Measurements from ENCODE around the gene ELF4.
"Not testable (repeated sequence)": the region's sequence is repeated elsewhere in the genome, so short reads cannot be mapped to it uniquely, and the experiment has no call there.

The ELF4 gene

DNA sequence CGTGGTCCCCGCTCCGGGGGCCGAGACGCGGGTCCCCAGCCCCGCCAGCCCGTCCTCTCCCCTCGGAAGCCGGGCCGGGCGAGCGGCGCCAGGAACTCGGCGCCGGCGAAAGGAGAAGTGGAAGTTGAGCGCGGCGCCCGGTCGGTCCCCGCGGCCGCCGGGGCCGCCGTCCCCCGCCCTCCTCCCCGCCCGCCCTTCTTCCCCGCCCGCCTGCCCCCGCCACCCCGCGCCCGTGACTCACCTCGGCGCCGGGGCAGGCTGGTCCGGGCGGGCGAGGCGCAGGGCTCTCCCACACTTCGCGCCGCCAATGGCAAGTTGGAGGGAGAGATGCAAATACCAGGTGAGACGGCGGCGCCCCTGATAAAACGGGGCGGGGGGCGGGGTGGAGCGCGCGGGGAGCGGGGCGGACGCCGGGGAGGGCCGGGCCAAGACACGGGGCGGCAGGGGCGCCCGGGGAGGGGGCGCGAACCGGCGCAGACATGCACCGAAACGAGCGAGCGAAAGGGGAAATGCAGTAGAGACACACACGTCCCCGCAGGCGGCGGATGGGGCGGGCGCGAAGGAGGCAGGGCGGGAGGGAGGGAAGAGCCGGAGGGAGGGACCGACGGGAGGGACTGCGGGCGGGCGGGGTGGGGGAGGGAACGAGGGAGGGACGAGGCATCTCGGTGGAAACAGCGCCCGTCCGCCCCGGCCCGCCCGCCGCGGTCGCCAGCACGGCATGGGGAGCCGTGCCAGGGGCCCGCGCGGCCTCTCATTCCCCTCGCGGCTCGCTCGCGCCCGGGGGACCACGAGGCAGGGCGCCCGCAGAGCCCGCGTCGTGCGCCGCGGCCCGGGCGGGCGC is at the start of gene ELF4:
ELF4 (minus strand) TSS at position 119 of the 841 bp plus-strand sequence. CDS start 29,167 bp downstream, outside the sequence.
- DNase-seq (ENCODE audit: low read depth in 2 of 2): no peak

DNA sequence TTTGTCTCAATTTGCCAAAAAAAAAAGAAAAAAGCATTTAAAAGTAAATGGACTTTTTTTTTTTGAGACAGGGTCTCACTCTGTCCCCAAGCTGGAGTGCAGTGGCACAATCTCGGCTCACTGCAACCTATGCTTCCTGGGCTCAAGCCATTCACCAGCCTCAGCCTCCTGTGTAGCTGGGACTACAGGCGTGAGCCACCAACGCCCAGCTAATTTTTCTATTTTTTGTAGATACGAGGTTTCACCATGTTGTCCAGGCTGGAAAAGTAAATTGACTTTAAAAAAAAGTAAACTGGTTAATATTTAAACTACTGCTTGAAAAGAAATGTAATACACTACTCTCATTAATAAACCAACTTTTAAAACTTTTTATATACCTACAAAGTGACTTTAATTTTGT is 49.5 kb upstream of the ELF4 start:
- no peak for DNase-seq (ENCODE audit: low read depth in 2 of 2)

DNA sequence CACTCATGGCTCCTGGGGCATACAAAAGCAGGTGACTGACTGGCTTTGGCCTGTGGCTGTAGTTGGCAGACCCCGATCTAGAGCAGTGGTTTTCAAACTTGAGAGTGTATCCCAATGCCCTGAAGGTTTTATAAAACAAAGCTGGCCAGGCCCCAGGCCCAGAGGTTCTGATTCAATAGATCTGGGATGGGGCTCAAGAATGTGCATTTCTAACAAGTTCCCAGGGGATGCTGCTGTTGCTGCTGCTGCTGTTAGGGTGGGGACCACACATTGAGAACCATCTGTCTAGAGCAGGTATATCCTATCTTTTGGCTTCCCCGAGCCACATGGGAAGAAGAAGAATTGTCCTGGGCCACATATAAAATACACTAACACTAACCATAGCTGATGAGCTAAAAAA is 48.0 kb upstream of the ELF4 start:
- DNase-seq (ENCODE audit: low read depth in 2 of 2): no peak

DNA sequence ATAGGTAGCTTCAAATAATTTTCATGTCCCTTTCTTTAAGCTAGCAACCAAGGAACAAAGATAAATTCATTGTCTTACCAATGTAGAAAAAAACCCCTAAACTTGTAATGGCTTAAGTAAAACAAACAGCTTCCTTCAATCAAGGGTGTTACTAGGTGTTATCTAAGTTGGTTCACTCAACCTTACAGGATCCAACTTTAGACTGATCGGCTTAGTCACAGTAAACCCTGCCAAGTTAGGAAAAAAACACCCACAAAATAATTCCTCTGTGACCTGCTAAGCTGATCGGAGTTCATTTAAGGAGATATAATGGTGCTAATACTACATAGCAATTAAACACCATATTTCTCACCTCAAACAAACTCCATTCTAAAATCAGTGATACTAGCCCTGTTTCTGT is 45.3 kb upstream of the ELF4 start:
- DNase-seq (ENCODE audit: low read depth in 2 of 2): no peak

DNA sequence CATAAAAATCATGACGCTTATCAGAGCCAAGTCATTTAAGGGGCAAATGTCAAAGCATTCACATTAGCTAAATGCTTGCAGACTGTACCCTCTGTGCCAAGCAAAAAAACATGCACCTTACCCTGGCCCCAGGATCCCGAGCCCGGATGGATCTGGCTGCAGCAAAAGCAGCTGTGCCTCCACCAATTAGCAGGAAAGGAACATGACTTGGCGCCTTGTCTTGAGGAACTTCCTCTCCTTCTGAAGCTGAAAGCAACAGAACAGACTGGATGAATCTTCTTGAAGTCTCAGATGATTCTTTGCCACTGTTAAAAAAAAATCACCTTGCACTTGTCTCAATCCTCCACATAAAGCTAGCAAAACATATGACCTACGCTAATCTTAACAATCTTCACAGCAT is 37.3 kb upstream of the ELF4 start:
- DNase-seq (ENCODE audit: low read depth in 2 of 2): no peak

DNA sequence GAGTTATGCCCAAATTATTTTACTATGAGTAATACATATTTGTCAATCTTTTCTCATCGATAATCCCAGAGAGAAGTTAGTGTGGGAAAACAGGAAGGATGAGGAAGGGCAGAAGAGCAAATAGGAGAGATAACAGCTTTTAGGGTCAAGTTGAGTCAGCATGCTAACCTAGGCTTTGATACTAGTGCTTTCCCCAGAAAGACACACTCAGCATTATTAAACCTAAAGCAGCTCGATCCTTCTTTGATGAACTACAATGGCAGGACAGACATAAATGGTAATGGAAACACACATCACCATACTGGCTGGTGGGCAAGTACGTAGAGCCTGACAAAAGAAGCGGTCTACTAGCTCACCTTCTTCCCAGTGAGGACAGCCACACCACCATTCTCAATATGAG is 34.8 kb upstream of the ELF4 start:
- no peak for DNase-seq (ENCODE audit: low read depth in 2 of 2)

DNA sequence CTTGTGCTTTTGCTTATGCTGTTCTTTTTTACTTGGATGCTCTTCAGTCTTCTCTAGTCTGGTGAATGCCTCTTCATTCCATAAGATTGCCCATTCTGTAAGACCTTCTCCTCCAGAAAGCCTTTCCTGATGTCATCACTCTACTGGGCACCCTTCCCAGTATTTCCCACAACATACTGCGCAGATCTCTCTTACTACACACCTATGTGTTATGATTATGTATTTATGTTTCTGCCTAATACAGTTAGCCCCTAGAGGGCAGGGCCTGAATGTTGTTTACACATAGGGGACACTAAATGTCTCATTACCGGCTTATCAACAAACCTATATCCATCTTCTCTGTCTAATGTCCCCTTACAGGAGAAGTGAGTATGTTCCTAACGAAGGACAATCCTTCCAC is 34.2 kb upstream of the ELF4 start:
- DNase-seq (ENCODE audit: low read depth in 2 of 2): no peak

DNA sequence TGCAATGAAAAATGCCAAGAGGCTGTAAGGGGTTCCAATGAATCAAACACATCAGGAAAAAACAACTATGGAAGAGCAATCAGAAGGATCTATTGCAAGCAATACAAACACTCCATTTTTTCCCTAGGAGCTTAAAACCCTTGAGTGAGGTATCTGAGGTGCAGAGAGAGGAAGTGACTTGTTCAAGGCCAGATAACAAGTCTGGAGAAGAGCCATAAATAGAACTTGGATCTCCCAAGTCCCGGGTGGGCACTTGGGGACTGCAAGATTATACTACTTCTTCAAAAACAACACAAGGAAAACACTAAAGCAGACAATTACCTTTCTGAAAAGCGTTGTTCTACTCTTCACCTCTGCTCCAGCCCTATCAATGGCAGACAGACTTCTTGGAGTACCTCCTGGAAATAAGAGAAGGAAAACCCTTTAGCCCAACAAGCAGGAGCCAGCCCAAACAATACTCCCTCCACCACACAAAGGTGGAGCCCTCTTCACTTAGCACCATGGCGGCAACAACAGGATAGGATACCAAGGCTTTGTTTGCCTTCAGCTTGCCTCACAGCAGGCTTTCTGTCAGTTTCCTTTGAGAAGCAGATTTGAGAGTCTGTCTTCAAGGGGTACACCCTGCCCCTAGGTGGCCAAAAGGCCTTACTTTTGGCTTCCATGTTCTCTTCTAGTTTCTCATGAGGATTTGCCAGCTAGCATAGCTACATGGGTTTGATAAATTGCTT is 29.3 kb upstream of the ELF4 start:
- DNase-seq (ENCODE audit: low read depth in 2 of 2): no peak

DNA sequence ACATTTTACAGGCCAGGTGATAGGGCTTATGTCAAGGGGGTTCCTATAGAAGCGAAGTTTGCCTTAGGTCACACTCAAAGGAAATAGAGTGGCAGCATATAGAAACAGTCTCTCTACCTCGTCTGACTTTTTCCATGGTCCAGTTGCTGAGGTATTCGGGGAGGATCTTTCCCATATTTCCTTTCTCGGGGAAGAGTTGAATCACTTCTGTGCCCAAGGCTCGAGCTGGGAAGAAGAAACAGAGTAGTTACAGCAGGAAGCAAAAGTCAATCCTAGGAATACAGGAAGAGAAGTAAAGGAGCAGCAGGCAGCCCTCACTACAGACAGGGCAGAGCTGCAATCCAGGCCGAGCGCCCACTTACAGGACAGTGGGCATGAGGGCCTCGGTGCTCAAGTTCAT is 26.7 kb upstream of the ELF4 start:
- no peak for DNase-seq (ENCODE audit: low read depth in 2 of 2)

DNA sequence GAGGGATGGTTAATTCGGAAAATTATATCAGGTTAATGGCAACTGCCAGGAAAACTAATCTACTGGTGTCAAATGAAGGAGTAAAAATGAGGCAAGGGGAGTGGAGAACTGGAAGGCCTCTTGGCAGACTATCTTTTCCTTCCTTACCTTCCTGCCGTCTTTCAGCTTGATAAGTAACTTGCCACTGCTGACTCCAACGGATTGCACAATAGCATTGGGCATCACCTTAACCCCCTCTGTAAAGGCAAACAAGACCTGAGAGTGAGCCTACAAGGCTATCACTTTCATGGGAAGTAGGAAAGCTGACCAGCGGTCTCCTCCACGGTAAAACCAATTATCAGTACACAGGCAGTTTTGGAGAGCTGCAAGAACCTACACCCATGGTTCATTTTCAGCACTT is 26.2 kb upstream of the ELF4 start:
- DNase-seq (ENCODE audit: low read depth in 2 of 2): no peak

DNA sequence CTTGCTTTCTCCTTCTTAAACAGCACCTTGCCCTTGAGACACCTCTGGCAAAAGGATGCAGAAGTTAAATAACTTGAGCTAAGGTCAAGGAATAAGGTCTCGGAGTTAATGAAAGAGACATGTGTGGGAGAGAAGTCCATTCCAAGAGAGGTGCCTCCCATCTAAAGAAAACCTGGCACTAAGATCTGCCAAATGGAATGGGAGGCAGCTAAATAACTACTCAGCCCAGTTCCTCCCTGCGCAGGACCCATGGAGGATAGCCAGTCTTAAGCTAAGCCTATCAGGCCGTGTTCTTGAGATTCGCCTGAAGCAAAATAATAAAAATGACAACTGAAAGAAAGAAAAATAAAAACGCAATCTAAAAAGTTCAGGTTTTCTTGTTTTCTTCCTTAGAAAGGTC is 20.7 kb upstream of the ELF4 start:
- no peak for DNase-seq (ENCODE audit: low read depth in 2 of 2)

DNA sequence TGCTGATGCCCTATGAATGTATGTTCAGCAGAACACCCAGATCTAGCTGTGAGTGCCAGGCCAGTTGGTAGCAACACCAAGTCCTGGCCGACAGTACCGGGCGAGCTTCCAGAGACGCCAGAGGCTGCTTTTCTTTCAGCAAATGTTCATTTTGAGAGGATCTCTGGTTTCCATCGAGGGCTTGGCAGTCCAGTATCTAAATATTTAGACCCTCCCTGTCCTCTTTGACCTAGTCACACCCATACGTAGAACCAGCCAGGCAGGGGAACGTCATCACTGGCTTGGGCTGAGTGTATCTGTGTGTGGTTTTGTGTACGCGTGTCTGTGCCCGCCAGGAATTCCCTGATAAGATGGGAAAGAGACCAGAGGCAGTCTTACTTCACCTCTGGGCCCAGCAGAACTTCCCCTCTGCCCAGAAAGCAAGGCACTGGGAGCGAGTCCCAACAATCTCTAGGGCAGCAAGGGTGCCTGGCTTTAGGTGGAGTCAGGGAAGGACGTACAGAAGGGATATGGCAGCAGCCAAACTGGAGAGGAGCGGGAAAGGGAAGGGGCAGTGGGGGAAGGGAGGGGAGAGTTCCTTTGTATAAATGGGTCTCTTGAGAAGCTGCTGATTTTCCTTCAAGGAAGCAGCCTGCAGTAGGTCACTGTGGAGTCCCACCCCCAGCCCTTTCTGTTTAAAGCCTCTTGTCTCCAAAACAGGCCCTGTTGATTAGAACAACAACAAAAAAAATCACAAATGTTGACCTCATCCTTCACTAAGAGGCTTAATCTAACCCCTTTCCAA is 15.0 kb upstream of the ELF4 start:
- no peak for DNase-seq (ENCODE audit: low read depth in 2 of 2)

DNA sequence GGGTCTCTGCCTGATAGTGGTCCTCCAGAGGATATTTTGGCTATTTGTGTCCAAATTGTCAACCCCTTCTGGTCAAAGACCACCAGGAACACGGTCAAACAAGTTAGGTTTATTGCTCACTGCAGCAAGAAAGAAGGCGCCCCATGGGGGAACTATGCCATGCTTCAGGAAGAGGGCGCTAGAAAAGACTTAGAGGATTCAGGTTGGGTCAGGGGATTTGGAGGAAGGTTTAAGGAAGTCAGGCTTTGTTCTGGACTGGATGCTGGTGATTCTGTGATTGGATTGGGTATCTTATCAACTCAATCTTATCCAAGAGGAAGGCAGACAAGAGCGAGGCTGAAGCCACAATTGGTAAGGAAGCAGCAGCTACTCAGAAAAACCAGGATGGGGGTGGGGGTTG is 14.3 kb upstream of the ELF4 start:
- no peak for DNase-seq (ENCODE audit: low read depth in 2 of 2)

DNA sequence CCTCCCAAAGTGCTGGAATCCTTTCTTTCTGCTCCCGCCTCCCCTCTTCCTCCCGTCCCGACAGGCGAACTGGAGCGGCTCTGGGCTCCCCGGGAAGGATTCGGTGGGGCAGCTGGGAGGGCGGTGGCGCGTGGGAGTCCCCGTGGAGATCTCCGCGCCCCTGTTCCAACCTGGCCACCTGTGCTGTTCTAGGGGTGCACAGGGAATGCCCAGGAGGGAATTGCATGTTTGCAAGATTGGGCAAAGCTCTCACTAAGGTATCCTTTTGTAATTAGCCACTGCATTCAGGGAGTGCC is 11.2 kb upstream of the ELF4 start:
- no peak for DNase-seq (ENCODE audit: low read depth in 2 of 2)

DNA sequence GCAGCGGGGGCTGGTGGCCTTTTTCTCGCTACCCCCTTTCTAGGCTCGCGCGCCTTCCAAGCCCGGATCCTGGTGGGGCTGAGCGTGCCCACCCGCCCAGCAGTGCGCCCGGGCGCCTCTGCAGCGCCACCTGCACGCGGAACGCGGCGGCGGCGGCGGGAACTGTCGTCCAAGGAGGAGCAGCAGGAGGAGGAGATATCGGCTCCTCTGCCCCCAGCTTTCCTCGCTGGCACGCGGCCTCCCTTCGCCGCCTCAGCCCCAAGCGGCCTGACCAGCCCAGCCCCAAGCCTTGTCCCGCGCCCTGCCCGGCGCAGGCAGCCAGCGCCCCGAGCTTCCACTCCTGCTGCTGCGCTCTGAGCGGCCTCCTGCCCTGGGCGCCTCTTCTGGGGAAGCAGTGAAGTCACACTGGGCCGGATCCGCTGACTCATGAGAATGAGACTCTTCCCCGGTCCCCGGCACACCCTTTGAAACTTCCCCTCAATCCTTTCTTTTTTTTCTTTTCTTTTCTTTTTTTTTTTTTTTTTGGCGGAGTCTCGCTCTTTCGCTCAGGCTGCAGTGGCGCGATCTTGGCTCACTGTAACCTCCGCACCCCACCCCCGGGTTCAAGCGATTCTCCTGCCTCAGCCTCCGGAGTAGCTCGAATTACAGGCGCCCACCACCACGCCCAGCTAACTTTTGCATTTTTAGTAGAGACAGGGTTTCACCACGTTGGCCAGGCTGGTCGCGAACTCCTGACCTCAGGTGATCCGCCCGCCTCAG is 10.6 kb upstream of the ELF4 start:
- peak; percentile 36 to 50 for DNase-seq (ENCODE audit: low read depth in 2 of 2)

DNA sequence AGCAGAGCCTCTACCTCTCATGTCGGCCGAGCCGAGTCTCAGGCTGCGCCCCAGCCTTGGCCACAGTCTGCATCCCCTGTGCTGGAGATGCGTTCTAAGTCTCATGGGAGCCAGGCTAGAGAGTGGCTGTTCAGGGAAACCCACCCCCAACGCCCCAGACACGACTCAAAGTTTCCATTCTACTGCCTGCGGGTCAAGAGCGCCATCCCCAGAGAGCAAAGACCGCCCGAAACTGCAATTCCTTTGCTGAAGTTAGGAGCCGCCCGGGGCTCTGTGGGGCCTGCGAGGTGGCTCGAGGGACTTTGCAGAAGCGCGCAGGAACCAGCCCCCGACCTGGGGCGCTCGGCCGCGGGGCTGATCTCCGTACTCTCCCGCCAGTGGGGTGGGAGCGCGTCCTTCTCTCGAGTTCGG is 10.0 kb upstream of the ELF4 start:
- no peak for DNase-seq (ENCODE audit: low read depth in 2 of 2)

DNA sequence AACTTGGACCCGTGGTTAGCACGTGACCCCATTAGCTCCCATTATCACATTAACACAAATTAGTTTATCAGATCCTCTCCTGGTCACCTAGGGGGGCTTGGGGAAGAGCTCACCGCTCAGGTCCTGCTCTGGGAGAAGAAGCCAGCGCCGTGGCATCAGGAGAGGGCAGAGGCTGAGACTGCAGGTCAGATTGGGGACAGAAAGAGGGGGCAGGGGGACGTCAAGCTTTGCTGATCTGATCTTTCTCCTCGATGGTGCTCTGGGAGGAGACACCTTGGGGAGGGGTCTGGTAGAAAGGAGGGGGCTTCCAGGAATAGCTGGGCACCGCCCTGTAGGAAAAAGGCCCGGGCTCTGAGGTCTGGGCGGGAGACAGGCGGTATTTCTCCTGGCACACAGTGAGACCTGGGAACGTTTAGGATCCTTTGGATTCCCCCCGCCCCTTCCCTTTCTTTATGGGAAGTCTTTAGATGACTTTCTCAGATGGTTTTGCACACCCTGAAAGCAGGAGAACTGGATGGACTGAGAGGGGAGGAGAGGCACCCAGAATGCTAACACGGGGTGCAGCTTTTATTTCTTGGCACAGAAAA is 9.1 kb upstream of the ELF4 start:
- no peak for DNase-seq (ENCODE audit: low read depth in 2 of 2)

DNA sequence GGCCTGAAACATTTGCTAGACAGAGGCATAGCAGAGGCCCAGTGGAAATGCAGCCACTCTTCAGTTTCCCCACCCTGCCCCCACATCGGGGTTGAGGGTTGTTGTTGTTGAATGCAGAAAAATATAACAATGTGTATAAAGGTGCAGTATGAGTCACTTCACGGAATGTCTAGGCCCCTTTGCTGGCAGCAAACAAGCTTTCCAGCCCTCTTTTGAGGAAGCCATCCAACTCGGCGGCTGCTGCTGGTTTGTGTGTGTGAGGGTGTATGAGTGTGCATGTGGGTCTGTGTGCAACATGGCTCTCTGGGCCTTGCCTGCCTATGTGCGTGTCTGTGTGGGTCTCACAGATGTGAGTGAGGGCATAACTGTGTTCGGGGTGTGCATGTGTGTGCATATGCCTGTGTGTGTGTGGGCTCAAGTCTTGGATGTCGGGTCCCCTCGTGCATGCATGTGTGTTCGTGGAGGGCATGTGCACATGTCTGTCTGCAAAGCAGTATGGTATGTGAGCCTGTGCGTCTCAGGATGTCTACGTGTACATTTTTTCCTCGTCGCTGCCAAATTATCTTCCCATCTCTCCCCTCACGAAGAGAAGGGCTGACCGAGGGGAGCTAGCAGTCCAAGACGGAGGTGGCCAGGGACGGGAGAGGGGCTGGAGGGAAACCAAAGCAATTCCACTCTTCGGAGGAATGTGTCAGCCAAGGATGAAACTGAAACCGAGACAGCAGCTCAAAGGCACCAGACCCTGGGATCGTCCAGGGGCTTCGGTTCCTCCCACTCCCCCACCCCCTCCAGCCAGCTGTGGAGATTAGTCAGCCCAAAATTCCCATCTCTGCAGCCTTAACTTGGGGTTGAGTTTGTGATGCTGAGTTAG is 8.4 kb upstream of the ELF4 start:
- no peak for DNase-seq (ENCODE audit: low read depth in 2 of 2)

DNA sequence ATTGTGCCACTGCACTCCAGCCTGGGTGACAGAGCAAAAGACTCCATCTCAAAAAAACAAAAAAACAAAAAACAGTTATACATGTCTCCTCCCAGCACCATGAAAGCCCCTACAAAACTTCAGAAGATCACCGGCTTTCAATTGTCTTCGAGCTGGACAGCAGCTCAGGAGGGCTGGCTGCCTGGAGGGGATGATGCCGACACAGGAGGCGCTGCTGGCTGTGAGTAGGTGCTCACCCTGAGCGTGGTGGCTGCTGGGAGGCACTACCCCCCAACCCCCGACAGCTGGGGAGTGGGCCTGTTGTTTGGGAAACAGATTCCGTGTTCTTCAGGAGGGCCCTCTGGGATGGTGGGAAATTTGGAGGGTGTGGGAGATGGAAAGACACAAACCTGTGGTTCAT is 6.9 kb upstream of the ELF4 start:
- DNase-seq (ENCODE audit: low read depth in 2 of 2): no peak

DNA sequence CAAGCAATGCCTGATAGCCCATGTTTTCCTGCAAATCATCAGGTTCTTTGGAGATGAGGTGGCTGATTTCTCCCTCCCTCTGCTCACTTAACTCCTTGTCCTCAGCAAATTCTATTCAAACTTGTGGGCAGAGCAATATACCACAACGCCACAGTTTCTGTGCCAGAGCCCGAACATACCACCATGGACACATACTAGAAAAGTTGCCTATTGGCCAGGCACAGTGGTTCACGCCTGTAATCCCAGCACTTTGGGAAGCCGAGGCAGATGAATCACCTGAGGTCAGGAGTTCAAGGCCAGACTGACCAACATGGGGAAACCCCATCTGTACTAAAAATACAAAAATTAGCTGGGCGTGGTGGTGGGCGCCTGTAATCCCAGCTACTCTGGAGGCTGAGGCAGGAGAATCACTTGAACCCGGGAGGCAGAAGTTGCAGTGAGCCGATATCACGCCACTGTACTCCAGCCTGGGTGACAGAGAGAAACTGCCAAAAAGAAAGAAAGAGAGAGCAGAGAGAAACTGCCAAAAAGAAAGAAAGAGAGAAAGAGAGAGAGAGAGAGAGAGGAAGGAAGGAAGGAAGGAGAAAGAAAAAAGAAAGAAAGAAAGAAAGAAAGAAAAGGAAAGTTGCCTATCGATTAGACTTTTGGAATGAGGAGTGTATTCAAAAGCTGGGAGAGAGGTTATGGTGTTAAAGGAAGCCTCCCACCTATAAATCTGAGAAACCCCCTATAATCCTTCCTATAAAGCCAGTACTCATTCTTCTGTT is 5.0 kb upstream of the ELF4 start:
- not testable (repeated sequence) for DNase-seq (ENCODE audit: low read depth in 2 of 2)
